Measurements from ENCODE around the gene OSBPL7. TPM values are rescaled to one million over a fixed set of nuclear protein-coding genes. Genes with fewer than 3 reads are reported as not detected.

OSBPL7 gene
- total RNA-seq, 6 experiments from 2014 or later, result 0.62 to 2.2 (median 1.4) TPM

DNA sequence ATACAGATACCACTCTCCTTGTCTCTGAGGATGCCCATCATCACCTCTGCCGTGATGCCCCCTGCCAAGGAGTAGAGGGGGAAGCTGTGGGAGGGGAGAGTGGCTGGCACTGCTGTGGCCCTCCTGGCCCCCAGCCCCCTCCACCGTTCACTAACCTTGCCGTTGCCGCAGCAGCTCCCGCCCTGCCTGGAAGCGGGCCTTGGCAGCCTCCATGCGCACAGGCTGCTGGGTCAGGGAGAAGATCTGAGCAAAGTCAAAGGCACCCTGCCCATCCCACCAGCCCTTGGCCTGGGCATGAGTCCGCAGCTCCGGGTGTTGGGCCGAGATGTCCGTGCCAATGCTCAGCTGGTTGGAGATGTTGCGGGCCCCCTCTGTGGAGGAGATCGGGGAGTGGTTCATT is 17.0 kb upstream of the OSBPL7 start:
- ATAC-seq (no peak), DNase-seq (no peak)
- Histone ChIP-seq H3K27me3 (no peaks in the 10 kb centered on the region), H3K9me3 (no peaks in the 10 kb centered on the region), H3K4me3 (no peak overlapping the region), H3K27ac (no peak overlapping the region), H3K4me1 (peaks cover 0 to 31% (median 11%) of the 10 kb centered on the region in 4 donors), H3K36me3 (peaks cover 0 to 9% (median 0%) of the 10 kb centered on the region in 4 donors)
- TF ChIP-seq, protein P1, sequence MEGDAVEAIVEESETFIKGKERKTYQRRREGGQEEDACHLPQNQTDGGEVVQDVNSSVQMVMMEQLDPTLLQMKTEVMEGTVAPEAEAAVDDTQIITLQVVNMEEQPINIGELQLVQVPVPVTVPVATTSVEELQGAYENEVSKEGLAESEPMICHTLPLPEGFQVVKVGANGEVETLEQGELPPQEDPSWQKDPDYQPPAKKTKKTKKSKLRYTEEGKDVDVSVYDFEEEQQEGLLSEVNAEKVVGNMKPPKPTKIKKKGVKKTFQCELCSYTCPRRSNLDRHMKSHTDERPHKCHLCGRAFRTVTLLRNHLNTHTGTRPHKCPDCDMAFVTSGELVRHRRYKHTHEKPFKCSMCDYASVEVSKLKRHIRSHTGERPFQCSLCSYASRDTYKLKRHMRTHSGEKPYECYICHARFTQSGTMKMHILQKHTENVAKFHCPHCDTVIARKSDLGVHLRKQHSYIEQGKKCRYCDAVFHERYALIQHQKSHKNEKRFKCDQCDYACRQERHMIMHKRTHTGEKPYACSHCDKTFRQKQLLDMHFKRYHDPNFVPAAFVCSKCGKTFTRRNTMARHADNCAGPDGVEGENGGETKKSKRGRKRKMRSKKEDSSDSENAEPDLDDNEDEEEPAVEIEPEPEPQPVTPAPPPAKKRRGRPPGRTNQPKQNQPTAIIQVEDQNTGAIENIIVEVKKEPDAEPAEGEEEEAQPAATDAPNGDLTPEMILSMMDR (IDR thresholded peaks at IDR 0.05), result no peak
- intact Hi-C loops (cut with DNase I), result no loop called here
- 93% methylated on average over 2 of the region's 13 CpGs for WGBS (ENCODE audit: insufficient coverage, low coverage, low lambda C conversion rate, missing lambda C conversion rate)

GRCh38 chr17:47837401-47838039 is 15.9 kb upstream of the OSBPL7 start:
- DNase-seq (no peak), ATAC-seq (no peak)
- Histone ChIP-seq H3K4me3 (no peak overlapping the region), H3K9me3 (no peaks in the 10 kb centered on the region), H3K27me3 (no peaks in the 10 kb centered on the region), H3K4me1 (peaks cover 0 to 25% (median 10%) of the 10 kb centered on the region in 4 donors), H3K27ac (no peak overlapping the region), H3K36me3 (peaks cover 0 to 9% (median 0%) of the 10 kb centered on the region in 4 donors)
- 24% methylated on average over 2 of the region's 13 CpGs for WGBS (ENCODE audit: insufficient coverage, low coverage, low lambda C conversion rate, missing lambda C conversion rate)
- intact Hi-C loops (cut with DNase I), result no loop called here
- no peak for TF ChIP-seq POLR2A (IDR thresholded peaks at IDR 0.05)
- TF ChIP-seq, protein P1 (IDR thresholded peaks at IDR 0.05), result no peak

DNA sequence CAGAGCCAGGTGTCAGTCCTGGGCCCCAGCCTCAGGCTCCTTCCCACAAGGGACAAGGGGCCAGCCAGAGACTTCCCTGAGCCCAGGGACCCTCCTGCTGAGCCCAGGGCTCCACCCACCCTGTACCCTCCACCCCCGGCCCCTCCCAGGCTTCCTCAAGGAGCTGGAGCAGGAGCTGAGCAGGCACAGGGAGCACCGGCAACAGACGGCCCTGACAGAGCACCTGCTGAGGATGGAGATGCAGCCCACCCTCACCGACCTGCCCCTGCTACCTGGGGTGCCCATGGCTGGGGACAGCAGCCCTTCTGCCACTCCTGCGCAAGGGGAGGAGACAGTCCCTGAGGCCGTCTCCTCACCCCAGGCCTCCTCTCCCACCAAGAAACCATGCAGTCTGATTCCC is 15.0 kb upstream of the OSBPL7 start:
- no peak overlapping the region for H3K27ac ChIP-seq
- H3K4me1 ChIP-seq, result peaks cover 0 to 23% (median 6%) of the 10 kb centered on the region in 4 donors
- no peaks in the 10 kb centered on the region for H3K9me3 ChIP-seq
- H3K4me3 ChIP-seq, result no peak overlapping the region
- no CpG with 5 or more reads among the region's 6 CpGs for WGBS (ENCODE audit: insufficient coverage, low coverage, low lambda C conversion rate, missing lambda C conversion rate)
- H3K27me3 ChIP-seq, result no peaks in the 10 kb centered on the region
- intact Hi-C loops (cut with DNase I), result no loop called here
- TF ChIP-seq, protein P1 (IDR thresholded peaks at IDR 0.05), result no peak
- TF ChIP-seq POLR2A (IDR thresholded peaks at IDR 0.05), result no peak
- no peak for DNase-seq
- H3K36me3 ChIP-seq, result peaks cover 0 to 9% (median 0%) of the 10 kb centered on the region in 4 donors
- no peak for ATAC-seq

GRCh38 chr17:47834756-47835155 is 13.2 kb upstream of the OSBPL7 start:
- no peak for TF ChIP-seq POLR2A (IDR thresholded peaks at IDR 0.05)
- TF ChIP-seq, protein P1 (IDR thresholded peaks at IDR 0.05), result no peak
- no peak overlapping the region for H3K4me3 ChIP-seq
- ATAC-seq (no peak), DNase-seq (no peak)
- 58% methylated on average over 5 of the region's 5 CpGs for WGBS (ENCODE audit: insufficient coverage, low coverage, low lambda C conversion rate, missing lambda C conversion rate)
- H3K27me3 ChIP-seq, result no peaks in the 10 kb centered on the region
- intact Hi-C loops (cut with DNase I), result no loop called here
- peaks cover 0 to 9% (median 0%) of the 10 kb centered on the region in 4 donors for H3K36me3 ChIP-seq
- no peaks in the 10 kb centered on the region for H3K9me3 ChIP-seq
- no peak overlapping the region for H3K27ac ChIP-seq
- peaks cover 0 to 24% (median 5%) of the 10 kb centered on the region in 4 donors for H3K4me1 ChIP-seq
